B cell (primary cell): ENCODE results near the gene MCRS1.

ENCODE experiments used
- CTCF ChIP-seq: fragments of 200-600 bp; IDR thresholded peaks from one replicate; pipeline ENCODE4 v1.8.0; 2022; ENCODE audit warnings: antibody characterized with exemption, mild to moderate bottlenecking
- EZH2 ChIP-seq: IDR thresholded peaks from 2 replicates; pipeline ENCODE4 v1.6.1; 2012; ENCODE audit warnings: borderline replicate concordance, low read depth, mild to moderate bottlenecking, moderate library complexity, low read length; ENCODE audit not compliant: insufficient read depth, poor library complexity, severe bottlenecking

DNA sequence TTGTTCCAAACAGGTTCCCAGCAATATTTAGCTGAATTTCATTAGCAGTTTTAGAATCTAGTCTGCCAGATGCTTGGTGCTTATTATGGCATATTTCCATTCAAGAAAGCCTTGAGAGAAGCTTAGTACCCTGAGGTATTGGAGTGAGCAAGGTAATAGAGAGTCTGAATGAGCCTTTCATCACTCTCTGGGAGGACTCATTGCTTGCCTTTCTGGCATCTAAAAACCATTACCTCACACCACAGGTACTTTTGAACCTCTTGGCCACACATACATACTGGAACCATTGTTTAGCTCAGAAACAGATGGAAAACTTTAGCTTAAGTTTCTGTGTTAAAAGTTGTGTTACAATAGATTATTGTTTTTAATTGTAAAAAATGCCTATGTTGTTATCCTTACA is 56.5 kb downstream of the MCRS1 start:
- TF ChIP-seq CTCF (no peak), EZH2 (no peak)
